ENCODE results near the gene VSTM2L.

DNA sequence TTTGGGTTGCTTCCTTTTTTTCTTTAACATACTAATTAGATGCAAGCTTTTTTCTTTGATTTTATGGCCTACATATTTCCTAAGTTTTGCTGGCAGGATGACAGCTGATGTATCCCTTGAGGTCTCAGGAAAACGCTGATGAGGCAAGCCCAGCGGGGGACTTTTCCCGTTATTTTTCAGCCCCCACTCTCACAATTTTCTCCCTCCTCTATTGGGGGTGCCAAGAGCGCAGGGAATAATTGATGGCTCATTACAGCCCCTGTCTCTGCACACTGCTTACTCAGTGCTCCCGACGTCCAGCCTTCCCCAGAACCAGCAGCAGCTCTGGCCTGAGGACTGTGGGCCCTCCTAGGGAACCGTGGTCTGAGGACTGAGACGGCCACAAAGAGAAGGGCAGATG lies 38.6 kb upstream of the VSTM2L start:
- TF ChIP-seq, protein P1, sequence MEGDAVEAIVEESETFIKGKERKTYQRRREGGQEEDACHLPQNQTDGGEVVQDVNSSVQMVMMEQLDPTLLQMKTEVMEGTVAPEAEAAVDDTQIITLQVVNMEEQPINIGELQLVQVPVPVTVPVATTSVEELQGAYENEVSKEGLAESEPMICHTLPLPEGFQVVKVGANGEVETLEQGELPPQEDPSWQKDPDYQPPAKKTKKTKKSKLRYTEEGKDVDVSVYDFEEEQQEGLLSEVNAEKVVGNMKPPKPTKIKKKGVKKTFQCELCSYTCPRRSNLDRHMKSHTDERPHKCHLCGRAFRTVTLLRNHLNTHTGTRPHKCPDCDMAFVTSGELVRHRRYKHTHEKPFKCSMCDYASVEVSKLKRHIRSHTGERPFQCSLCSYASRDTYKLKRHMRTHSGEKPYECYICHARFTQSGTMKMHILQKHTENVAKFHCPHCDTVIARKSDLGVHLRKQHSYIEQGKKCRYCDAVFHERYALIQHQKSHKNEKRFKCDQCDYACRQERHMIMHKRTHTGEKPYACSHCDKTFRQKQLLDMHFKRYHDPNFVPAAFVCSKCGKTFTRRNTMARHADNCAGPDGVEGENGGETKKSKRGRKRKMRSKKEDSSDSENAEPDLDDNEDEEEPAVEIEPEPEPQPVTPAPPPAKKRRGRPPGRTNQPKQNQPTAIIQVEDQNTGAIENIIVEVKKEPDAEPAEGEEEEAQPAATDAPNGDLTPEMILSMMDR (IDR thresholded peaks at IDR 0.05), result no peak
- TF ChIP-seq POLR2AphosphoS5 (IDR thresholded peaks at IDR 0.05), result no peak
- TF ChIP-seq POLR2A (IDR thresholded peaks at IDR 0.05), result no peak
